Upper lobe of left lung (tissue), 4 donors: ENCODE data around the gene SMC4.

Source experiments
- POLR2A ChIP-seq, 4 donors: fragments of 450-650 bp; IDR thresholded peaks; one replicate each; pipeline ENCODE4 v1.5.1; 2016 to 2017; ENCODE audit warnings: antibody characterized with exemption in 4 of 4, mild to moderate bottlenecking in 2 of 4
- TF ChIP-seq, protein P1 (sequence below), 6 experiments: fragments of 450-650 bp in 4 of 6; fragments of 200-600 bp in 2 of 6; sonication (generic) in 2 of 6; IDR thresholded peaks; one replicate each; pipeline ENCODE4 v1.5.1; 2016 to 2019; ENCODE audit warnings: antibody characterized with exemption in 6 of 6

DNA sequence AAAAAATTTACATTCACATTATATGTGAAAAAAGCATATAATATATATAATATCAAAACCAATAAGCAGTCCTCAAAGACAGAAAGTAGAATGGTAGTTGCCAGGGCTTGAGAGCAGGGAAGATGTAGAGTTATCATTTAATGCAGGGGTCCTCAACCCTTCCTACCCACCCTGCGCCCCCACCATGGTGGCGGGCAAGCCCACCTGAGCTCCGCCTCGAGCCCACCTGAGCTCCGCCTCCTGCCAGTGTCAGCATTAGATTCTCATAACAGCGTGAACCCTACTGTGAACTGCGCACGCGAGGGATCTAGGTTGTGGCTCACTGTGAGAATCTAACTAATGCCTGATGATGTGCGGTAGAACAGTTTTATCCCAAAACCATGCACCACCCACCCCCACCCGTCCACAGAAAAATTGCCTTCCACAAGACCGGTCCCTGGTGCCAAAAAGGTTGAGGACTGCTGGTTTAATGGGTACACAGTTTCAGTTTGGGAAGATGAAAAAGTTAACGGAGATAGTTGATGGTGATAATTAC, 47.1 kb downstream of the SMC4 start:
- TF ChIP-seq, protein P1, sequence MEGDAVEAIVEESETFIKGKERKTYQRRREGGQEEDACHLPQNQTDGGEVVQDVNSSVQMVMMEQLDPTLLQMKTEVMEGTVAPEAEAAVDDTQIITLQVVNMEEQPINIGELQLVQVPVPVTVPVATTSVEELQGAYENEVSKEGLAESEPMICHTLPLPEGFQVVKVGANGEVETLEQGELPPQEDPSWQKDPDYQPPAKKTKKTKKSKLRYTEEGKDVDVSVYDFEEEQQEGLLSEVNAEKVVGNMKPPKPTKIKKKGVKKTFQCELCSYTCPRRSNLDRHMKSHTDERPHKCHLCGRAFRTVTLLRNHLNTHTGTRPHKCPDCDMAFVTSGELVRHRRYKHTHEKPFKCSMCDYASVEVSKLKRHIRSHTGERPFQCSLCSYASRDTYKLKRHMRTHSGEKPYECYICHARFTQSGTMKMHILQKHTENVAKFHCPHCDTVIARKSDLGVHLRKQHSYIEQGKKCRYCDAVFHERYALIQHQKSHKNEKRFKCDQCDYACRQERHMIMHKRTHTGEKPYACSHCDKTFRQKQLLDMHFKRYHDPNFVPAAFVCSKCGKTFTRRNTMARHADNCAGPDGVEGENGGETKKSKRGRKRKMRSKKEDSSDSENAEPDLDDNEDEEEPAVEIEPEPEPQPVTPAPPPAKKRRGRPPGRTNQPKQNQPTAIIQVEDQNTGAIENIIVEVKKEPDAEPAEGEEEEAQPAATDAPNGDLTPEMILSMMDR (IDR thresholded peaks at IDR 0.05): no peak
- no peak for TF ChIP-seq POLR2A (IDR thresholded peaks at IDR 0.05)
